ENCODE measurements around the gene OR10J4.

GRCh38 chr1:159468321-159468720 lies 36.3 kb downstream of the OR10J4 start:
- no peak for TF ChIP-seq CTCF (conservative IDR thresholded peaks at IDR 0.05)
- no peak for TF ChIP-seq EZH2 (IDR thresholded peaks at IDR 0.05; ENCODE audit: low read depth)

Data from PC-9 (cell line).